Measurements from ENCODE around the gene ZNF705A.
"Not testable (repeated sequence)": the region's sequence is repeated elsewhere in the genome, so short reads cannot be mapped to it uniquely, and the experiment has no call there.

ZNF705A gene

GRCh38 chr12:8188088-8188487, 31.3 kb downstream of the ZNF705A start:
- not testable (repeated sequence) for DNase-seq

- peak in 1 of 2 donors; percentile 29 for DNase-seq
Observed at GRCh38 chr12:8197685-8198308, 41.0 kb downstream of the ZNF705A start.

GRCh38 chr12:8218711-8219382, 62.0 kb downstream of the ZNF705A start:
- DNase-seq: not testable (repeated sequence)

DNA sequence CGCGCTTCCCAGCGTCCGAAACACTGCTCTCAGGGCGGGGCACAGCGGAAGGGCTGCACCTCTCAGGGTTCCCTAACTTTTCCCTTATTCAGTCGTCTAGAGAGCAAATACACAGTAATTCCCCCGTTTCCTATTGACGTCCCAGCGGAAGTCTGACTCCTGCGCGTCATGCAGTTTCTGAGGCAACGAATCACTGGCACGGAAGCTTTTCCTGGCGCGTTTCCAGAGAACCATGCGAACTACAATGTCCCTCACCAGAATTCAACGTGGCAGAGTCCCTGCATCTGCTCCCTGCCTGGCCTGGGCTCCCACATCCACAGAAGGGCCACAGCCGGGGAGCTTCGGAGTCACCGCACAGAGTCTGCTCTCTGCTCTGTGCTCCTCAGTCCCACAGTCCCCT, 64.6 kb downstream of the ZNF705A start:
- not testable (repeated sequence) for DNase-seq

DNA sequence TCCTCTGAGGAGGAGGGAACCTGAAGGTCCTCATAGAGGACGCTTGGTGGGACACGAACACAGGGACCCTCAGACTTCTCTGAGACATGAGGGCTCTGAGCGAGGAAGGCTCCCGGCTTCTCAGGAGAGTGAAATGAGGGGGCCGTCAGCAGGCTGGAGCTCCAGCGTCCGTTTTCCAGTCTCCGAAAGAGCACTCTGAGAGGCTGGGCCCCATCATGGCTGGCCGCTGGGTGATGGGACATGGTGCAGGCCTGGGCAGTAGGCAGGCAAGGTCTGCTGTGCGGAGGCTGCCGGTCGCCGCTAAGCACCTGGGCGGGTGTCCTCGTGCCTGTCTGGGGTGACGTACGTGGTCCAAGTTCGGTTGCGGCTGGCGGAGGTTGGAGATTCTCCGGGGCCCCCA, 65.0 kb downstream of the ZNF705A start:
- DNase-seq: not testable (repeated sequence)

DNA sequence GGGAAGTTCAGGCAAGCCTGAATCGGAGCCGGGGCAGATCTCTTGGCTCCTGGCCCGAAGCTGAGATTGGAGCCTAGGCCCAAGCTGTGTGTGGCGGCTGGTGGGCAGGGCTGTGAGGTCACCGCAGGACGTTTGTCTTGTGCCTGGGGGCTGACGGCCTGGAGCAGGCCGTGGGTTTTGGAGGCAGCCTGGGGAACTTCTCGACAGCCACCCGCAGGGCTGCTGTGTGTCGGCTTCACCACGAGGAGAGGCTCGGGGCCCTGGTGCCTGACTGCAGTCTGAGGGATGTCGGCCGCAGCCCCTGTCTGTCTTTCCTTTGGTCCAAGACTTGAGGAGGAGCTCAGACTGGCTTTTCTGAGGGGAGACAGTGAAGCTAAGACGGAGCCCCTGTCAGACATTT, 65.5 kb downstream of the ZNF705A start:
- DNase-seq: not testable (repeated sequence)

DNA sequence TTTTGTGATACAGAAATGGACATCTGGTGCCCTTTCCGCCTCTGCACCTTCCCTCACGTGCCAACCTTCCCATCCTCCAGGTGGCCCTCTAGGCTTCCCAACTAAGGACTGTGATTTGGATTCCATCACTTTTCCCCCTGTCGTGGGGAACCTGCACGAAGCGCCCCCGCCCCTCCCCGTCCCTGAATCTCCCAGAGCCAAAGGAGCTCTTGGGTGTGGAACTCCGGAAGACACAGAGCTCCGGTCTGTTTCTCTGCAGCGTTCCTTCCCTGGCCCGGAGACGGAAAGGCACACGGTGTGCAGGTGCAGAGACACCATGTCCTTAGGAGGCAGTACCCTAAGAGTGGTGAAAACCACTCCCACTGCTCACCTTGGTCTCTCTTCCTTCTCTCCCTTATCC, 66.8 kb downstream of the ZNF705A start:
- not testable (repeated sequence) for DNase-seq

- not testable (repeated sequence) for DNase-seq
Observed at GRCh38 chr12:8224782-8225181, 68.0 kb downstream of the ZNF705A start.

DNA sequence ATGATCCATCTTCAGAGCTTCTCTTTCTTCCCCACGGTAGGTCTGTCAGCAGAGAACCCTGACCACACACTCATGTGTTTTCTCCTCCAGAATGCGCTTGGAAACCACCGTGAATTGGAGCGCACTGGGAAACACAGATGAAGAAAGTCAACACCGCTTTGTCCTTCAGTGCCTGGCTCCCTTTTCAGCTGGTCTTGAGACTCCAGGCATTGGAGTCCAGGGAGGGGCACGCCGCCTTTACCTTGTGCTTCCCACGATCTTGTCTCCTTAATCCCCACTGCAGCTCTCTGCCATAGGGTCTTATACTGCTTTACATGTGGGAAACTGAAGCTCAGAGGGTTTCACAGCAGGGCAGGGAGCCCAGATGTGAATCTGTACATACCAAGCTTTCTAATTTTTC, 69.5 kb downstream of the ZNF705A start:
- DNase-seq: no peak

- DNase-seq: not testable (repeated sequence)
Observed at GRCh38 chr12:8226992-8227731, 70.3 kb downstream of the ZNF705A start, which contains the start of gene FAM90A1. FAM90A1 (minus strand) TSS chr12:8227618; CDS start chr12:8224832, 2,786 bp downstream.

- DNase-seq: not testable (repeated sequence)
Observed at GRCh38 chr12:8227732-8228077, 70.9 kb downstream of the ZNF705A start.

- DNase-seq: not testable (repeated sequence)
Observed at GRCh38 chr12:8228607-8229006, 71.8 kb downstream of the ZNF705A start.

- not testable (repeated sequence) for DNase-seq
Observed at GRCh38 chr12:8229486-8229885, 72.7 kb downstream of the ZNF705A start.
